GM03348 (cell line): Measurements from ENCODE around the gene SYNPO2.
"Not testable (repeated sequence)": the region's sequence is repeated elsewhere in the genome, so short reads cannot be mapped to it uniquely, and the experiment has no call there.

ENCODE experiments used
- DNase-seq: peaks from one replicate; pipeline ENCODE4 v3.0.0; 2012; ENCODE audit warnings: low spot score

Gene SYNPO2

GRCh38 chr4:119032921-119033685, 144.4 kb downstream of the SYNPO2 start:
- no peak for DNase-seq

- DNase-seq = no peak
Measured at GRCh38 chr4:119034276-119035008, 145.8 kb downstream of the SYNPO2 start.

GRCh38 chr4:119035951-119036737, 147.5 kb downstream of the SYNPO2 start:
- no peak for DNase-seq

GRCh38 chr4:119037709-119038108, 149.1 kb downstream of the SYNPO2 start:
- no peak for DNase-seq

GRCh38 chr4:119038116-119038841, 149.6 kb downstream of the SYNPO2 start:
- peak; percentile 37 for DNase-seq

GRCh38 chr4:119039160-119039559, 150.5 kb downstream of the SYNPO2 start:
- DNase-seq = no peak

GRCh38 chr4:119039779-119040178, 151.1 kb downstream of the SYNPO2 start:
- no peak for DNase-seq

- no peak for DNase-seq
Measured at GRCh38 chr4:119040261-119040660, 151.6 kb downstream of the SYNPO2 start.

GRCh38 chr4:119040694-119041185, 152.1 kb downstream of the SYNPO2 start:
- peak; percentile 72 for DNase-seq

- DNase-seq = no peak
Measured at GRCh38 chr4:119041396-119041795, 152.7 kb downstream of the SYNPO2 start.

GRCh38 chr4:119041951-119042560, 153.4 kb downstream of the SYNPO2 start:
- DNase-seq = peak; percentile 67

GRCh38 chr4:119046263-119046662, 157.6 kb downstream of the SYNPO2 start:
- DNase-seq = no peak

GRCh38 chr4:119047059-119047458, 158.4 kb downstream of the SYNPO2 start:
- DNase-seq = not testable (repeated sequence)

- DNase-seq = no peak
Measured at GRCh38 chr4:119048446-119048845, 159.8 kb downstream of the SYNPO2 start.

GRCh38 chr4:119049342-119049741, 160.7 kb downstream of the SYNPO2 start:
- DNase-seq = no peak

GRCh38 chr4:119050527-119051090, 162.0 kb downstream of the SYNPO2 start:
- DNase-seq = no peak

- DNase-seq = no peak
Measured at GRCh38 chr4:119053245-119053644, 164.6 kb downstream of the SYNPO2 start.

- no peak for DNase-seq
Measured at GRCh38 chr4:119053997-119054396, 165.3 kb downstream of the SYNPO2 start.

- no peak for DNase-seq
Measured at GRCh38 chr4:119057417-119057816, 168.8 kb downstream of the SYNPO2 start.

- DNase-seq = no peak
Measured at GRCh38 chr4:119059221-119059620, 170.6 kb downstream of the SYNPO2 start.

- DNase-seq = not testable (repeated sequence)
Measured at GRCh38 chr4:119067125-119067524, 178.5 kb downstream of the SYNPO2 start.
